GM18861 (cell line): ENCODE measurements around the gene IZUMO2.

Source experiments
- ATAC-seq: cut with Tn5 transposase; IDR thresholded peaks from one replicate; pipeline ENCODE4 v1.9.1; 2021; ENCODE audit not compliant: unreplicated experiment

IZUMO2 gene

DNA sequence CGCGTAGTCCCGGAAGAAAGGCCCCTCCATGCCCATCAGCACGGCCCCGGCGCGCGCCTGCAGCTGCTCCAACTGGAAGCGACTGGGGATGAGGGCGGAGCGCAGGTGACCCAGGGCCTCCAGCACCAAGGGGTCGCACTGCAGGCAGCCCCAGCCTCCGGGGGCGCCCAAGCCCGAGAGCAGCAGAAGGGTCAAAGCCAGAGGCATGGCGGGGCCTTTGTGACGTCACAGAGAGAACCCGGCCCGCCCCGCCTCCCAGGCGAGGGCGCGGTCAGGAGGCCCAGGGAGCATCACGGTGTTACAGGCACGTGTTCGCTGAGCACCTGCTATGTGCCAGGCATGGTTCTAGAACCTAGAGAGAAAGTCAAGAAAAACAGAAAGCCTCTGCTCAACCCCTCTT lies at the start of gene IZUMO2:
TSS of gene IZUMO2 (minus strand) at position 294 of the 400 bp plus-strand sequence. CDS start at position 207, 87 bp downstream.
- no peak for ATAC-seq

DNA sequence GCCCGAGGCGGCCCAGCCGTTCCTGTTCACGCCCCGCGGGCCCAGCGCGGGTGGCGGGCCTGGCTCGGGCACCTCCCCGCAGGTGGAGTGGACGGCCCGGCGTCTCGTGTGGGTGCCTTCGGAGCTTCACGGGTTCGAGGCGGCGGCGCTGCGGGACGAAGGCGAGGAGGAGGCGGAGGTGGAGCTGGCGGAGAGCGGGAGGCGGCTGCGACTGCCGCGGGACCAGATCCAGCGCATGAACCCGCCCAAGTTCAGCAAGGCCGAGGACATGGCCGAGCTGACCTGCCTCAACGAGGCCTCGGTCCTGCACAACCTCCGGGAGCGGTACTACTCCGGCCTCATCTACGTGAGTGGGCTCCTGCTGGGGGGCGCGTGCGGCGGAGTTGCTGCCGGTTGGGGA lies 47.3 kb upstream of the IZUMO2 start:
- ATAC-seq: no peak

DNA sequence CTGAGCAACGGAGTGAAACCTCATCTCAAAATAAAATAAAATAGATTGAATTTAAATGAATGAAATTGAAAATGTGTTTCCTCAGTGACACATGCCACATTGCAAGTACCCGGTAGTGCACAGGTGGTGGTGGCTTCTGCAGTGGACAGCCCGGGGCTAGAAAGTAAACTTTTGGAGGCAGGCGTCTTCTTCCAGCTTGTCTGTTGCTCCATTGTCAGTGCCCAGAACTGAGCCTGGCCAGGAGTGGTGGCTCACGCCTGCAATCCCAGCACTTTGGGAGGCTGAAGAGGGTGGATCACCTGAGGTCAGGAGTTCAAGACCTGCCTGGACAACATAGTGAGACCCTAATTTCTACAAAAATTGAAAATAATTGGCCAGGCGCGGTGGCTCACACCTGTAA lies 46.0 kb upstream of the IZUMO2 start:
- no peak for ATAC-seq

DNA sequence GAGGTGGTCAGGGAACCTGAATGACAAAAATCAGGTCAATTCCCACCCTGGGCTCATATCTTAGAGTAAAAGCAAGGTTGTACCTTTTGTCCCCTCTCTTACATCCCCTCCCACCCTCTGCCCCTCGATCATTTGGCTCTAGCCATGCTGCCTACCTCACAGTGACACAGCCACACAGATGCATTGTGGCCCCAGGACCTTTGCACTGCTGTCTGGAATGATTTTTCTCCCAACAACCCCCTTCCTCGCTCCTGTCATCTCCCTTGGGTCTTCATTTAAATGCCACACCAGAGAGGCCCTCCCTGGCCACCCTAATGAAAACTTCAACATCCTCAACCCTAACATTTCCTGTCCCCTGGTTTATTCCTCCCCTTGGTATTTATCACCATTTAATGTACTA lies 44.6 kb upstream of the IZUMO2 start:
- ATAC-seq: no peak

DNA sequence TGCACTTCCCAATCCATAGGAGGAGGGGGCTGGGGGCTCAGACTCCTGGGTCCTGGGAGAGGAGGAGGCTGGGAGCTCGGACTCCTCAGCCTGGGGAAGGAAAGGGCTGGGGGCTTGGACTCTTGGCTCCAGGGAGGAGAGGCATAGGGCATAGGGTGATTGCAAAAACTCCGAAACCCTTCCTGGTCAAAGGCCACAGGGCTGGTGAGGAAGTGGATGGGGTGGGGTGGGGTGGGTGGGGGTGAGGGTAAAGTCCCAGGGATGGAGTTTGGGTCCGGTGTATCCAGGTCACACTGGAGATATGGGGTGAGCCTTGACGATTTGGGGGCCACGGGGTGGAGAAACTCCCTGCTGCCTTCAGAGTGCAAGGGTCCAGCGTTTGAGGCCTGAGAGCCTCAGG lies 43.1 kb upstream of the IZUMO2 start:
- ATAC-seq: no peak

DNA sequence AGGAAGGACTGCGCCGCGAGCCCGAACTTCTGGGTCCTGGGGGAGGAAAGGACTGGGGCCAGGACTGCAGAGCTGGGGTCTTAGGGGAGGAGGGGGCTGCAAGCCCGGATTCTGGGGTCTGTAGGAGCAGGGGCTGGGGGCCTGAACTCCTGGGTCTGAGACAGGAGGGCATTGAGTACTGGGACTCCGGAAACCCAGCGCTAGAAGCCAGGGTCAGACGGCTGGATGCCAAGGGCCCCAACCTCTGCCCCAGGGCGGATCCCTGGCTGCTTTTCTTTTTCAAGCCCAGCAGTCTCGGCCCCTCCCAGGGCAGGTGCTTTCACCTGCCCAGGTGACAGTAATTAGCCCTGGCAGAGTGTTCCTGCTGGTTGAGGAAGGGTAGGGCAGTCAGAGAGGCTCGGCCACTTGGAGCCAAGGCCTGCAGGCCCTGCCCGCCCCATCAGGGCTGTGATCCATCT lies 42.6 kb upstream of the IZUMO2 start:
- ATAC-seq: no peak

DNA sequence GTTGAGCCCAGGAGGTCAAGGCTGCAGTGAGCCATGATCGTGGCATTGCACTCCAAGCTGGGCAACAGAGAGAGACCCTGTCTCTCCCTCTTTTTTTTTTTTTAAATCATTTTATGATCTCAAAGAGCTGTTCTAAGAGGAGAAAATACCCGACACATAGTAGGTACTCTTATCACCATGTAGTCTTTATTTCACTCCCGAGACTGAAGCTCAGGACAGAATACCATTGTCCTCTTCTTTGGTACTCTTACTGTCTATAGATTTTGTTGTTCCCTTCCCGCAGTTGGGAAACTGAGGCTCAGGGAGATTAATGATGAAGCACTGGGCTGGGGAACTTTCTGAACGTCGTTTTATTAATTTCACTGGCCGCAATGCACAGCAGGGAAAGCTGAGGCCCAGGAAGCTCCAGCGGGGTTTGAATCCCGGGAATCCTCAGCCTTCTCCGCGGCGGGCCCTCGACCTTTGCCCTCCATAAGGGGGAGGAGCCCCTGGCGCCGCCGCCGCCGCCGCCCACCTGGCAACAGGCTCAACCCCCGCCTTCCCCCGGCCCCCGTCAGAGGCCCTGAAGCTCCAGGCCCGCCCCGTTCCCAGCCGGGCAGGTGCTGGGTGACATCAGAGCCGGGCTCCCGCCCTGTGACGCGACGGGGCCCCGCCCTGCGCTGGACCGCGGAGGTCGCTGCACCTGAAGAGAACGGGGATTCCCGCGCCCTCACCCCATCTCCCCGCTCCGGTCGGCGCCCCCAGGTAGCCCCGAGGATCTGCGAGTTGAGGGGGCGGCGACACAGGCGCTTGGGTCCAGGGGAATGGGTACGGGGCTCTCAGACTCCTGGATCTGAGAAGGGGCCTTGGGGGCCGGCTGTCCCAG lies 42.0 kb upstream of the IZUMO2 start:
- no peak for ATAC-seq

DNA sequence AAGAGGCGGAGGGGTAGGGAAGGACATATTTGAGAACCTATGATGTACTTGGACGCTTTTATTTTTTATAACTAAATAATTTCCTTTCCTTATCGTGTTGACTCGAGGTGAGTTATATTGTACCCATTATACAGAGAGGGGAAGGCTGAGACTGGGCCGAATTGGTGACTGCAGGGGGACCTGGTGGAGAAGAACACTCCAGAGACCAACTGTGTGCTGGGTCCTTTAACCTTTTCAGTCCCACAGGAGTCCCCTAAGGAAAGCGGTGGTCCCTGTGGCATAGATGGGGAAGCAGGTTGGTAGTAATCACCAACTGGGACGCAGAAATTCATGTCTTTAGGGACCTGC lies 41.0 kb upstream of the IZUMO2 start:
- no peak for ATAC-seq

DNA sequence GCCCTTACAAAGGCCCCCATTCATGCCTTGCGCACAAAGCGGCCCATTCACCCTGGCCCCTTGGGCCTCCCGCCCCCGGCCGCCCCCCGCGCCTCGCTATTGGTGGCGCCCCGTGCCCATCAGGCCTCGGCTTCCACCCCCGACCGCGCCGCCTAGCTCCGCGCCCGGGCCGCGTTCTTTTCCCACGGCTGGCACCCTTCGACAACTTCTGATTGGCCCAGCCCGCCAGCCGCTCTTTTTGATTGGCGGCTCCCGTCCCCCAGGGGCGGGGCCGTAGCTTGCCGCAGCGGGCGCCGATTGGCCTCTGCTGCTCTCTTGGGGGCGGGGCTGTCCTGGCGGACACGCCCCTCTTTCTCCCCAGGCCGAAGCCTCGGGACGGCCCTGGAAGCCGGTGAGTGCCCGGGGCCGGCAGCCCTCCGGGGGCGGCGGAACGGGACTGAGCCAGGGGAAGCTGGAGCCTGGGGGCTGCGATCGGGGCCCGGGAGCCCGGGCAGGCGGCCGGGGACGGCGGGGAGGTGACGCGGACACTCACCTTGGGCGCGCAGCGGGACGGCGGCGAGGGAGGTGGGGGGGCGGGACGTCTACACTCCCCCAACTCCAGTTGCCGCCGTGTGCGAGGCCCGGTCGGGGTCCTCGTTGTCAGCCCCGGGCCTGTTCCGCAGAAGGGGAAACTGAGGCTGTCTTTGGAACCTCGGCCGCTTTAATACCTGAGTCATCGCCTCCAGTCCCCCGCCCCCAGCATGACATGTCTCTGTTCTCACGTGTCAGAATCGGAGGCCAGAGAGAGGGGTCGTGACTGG lies 40.4 kb upstream of the IZUMO2 start, which contains the start of gene MYH14:
TSS of gene MYH14 (plus strand) at position 342 of the 800 bp plus-strand sequence. CDS start 6,744 bp downstream, outside the sequence.
- no peak for ATAC-seq

DNA sequence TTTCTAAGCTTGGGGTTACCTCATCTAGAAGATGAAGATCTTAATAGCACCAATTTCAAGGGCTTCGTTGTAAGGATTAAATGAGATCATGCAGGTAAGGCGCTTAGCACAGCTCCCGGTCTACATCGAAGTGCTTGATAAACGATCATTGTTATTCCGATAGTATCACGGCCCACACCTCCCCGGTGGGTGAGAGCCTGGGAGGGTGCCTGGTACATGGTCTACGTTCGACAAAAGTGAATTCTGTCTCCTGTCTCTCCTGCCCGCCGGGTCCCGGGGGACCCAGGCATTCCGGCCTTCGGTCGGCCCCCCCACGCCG lies 39.8 kb upstream of the IZUMO2 start:
- ATAC-seq: no peak

DNA sequence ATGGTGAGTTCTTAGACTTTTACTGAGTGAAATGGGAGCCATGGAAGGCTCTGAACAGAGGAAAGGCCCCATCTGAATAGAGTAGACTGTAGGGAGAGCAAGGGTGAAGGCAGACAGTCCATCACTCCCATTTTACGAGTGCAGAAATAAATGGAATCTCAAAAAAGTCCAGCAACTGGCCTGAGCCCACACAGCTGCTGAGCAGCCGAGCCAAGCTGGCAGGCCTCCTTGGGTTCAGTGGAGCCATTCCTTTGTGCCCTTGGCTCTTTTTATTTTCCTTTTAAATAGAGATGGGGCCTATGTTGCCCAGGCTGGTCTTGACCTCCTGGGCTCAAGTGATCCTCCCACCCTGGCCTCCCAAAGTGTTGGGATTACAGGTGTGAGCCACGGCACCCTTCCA lies 39.3 kb upstream of the IZUMO2 start:
- ATAC-seq: no peak

DNA sequence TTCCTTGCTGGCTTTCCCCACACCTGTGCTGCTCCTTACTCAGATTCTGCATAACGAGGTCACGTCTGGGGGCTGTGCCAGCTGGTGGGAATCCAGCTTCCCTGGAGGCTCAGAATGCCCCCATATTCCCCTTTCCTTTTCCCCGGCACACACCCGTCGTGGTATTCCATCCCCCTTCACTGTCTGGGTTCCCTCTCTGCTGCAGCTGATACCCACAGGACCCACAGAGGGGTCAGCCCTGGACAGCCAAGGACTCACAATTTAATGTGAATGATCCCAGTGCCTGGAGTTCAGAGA lies 36.1 kb upstream of the IZUMO2 start:
- ATAC-seq: no peak

DNA sequence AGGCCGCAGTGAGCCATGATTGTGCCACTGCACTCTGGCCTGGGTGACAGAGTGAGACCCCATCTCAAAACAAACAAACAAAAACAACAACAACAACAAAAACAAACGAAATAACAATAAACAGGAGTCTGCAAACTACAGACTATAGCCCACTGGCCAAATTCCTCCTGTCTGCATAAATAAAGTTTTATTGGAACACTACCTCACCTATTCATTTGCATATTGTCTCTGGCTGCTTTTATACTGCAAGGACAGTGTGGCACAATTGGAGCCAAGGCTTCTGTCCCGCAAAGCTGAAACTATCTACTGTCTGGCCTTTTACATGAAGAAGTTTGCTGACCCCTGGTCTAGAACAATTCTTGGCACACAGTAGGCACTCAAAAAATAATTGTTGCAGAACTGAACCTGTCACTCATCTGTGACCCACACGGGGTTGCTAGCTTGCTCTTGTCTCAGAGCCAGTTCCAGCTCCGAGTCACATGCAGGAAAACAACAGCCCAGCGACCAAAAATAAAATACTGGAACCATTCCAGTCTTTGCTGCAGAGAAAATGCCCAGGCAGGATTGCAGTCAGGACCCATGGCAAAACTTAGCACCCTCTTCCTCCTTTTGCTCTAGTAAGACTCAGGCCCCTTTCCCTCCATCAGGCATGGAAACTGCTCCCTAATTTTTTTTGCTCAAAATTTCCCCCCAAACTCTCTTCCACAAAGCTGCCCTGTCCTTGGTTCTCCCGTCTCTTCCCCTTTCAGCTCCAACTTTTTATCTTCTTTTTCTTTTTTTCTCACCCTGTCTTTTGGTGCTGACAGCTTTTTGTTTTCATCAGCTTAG lies 35.6 kb upstream of the IZUMO2 start:
- no peak for ATAC-seq

DNA sequence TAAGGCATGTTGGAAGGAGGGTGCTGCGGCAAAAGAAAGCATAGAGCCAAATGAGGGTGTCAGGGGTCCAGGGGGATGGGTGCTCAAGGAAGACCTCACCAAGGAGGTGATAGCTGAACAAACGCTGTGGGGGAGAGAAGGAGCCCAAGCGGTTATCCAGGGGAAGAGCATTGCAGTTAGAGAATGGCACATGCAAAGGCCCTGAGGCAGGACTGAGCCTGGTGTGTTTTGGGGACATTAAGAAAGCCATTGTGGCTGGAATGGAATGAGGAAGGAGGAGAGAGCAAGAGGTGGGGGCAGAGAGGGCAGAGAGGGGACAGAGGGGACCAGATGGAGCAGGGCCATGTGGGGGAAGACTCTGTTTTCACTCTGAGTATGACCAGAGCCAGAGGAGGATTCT lies 34.3 kb upstream of the IZUMO2 start:
- ATAC-seq: no peak

DNA sequence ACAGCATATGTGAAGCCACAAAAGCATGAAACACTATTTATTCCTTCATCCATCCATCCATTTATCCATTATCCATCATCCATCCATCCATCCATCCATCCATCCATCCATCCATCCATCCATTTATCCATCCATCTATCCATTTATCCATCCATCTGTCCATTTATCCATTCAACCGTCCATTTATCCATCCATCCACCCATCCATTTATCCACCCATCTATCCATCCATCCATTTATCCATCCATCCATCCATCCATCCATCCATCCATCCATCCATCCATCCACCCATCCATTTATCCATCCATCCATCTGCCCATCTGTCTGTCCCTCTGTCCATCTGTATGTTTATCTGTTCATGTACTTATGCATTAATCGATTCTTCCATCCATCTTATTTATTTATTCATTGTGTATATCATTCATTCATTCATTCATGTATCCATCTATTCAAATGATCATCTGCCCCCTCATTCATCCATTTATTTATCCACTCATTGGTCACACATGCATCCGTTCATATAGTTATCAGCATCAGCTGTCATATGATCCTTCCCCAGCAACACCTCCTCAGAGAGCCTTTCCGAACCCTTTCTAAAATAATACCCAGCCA lies 33.3 kb upstream of the IZUMO2 start:
- no peak for ATAC-seq

DNA sequence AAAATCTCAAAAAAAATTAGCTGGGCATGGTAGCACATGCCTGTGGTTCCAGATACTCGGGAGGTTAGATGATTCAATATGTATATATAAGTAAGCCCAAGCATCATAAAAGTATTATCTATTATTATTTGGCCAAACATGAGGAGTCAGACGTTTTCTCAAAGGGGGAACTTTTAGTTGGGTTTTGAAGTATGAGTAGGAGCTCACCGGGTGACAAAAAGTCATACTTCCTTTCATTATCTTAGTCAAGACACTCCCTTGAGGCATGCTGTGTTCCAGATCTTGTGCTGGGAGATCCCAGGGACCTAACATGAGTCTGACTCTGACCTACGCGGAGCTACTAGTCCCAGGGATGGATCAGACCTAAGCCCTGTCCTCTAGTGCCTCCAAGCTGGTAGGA lies 32.1 kb upstream of the IZUMO2 start:
- ATAC-seq: no peak

DNA sequence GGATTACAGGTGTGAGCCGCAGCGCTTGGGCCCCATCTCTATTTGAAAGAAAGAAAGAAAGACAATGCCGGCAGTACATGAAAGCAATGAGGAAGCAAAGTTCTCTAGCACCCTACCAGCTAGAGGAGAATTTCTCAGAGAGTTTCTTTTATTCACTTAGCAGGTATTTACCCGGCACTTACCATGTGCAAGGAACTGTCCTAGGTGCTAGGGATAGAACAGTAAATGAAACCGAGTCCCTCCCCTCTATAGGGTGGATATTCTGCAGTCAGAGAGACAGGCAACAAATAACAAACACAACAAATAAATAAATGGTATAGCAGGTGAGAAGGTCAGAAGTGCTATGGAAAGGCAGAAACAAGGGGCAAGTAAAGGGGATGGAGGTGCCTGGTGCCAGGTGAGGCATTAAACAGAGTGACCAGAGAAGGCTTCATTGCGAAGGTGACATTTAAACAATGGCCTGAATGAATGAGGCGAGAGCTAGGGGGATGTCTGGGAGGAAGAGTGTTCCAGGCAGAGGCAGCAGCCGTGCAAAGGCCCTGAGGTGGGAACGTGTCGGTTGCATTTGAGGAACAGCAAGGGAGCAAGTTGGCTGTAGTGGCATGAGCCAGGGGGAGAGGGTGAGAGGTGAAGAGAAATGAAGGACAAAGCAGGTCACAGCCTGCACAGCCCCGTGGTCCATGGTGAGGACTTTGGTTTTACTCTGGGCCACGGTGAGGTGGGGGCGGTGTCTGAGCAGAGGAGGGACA lies 29.6 kb upstream of the IZUMO2 start:
- ATAC-seq: no peak

DNA sequence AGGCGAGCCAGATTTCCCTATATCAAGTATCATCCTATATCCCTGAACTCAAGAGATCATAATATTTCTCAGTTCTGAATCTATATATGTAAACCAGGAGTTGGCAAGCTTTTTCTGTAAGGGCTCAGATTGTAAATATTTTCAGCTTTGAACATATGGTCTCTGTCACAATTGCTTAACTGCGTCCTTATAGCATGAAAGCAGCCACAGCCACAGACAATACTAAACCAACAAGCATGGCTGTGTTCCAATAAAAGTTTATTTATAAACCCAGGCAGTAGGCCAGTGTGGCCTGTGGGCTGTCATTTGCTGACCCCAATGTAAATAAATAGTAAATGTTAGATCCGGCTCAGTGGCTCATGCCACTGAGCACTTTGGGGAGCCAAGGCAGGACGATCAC lies 28.1 kb upstream of the IZUMO2 start:
- ATAC-seq: no peak

DNA sequence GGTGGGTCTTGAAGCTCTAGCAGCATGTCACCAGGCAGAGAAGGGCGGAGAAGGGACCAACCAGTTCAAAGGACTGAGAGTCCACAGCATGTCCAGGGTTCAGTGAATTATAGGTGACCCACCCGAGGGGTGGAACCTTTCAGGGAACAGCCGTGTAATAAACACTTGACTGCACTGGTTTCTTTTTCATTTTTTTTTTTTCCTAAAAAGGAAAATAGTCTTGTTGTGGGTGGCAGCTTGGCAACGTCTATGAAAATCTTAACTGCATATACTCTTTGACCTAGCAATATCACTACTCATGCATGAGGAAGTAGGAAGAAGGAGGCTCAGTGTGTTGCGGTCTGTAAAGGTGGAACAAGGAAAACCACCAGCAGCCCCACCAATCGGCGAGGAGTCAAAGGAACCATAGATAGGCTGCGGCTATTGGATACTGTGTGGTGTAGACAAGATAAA lies 27.4 kb upstream of the IZUMO2 start:
- no peak for ATAC-seq

DNA sequence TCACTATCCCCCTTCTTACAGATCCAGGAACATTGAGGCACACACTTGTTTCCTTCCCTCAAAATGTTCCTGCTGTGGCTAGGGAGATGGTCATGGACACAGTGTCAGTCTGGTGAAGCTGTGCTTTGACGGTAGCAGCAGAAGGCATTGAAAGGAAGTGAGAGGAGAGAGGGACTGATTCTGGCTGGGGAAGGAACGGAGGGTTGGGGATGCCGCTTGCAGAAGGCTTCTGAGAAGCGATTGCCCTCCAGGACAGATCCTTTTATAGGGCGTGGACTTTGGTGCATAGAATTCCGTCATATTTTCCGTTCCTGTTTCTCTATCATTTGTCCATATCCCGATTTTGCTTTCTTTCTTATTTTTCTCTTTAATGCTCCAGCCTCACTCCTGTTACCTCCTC lies 26.2 kb upstream of the IZUMO2 start:
- no peak for ATAC-seq
